ENCODE results near the gene CTLA4. TPM values are rescaled to one million over a fixed set of nuclear protein-coding genes. Genes with fewer than 3 reads are reported as not detected.

The CTLA4 gene
- total RNA-seq, 1 donor from 2014 or later = not detected

- H3K9me3 Mint-ChIP-seq = no peaks in the 10 kb centered on the region
- H3K4me1 Mint-ChIP-seq (ENCODE audit: unreplicated experiment) = peaks cover 11% of the 10 kb centered on the region
- no peak overlapping the region for H3K4me3 Mint-ChIP-seq
- no peak overlapping the region for H3K27ac Mint-ChIP-seq
- peaks cover 5% of the 10 kb centered on the region for H3K27me3 Mint-ChIP-seq
- no peak for DNase-seq (ENCODE audit: extremely low spot score, unreplicated experiment)
- no peak for TF ChIP-seq CTCF (conservative IDR thresholded peaks at IDR 0.05)
- no peaks in the 10 kb centered on the region for H3K36me3 Mint-ChIP-seq
Measured at GRCh38 chr2:203914546-203915182, 47.1 kb downstream of the CTLA4 start.

DNA sequence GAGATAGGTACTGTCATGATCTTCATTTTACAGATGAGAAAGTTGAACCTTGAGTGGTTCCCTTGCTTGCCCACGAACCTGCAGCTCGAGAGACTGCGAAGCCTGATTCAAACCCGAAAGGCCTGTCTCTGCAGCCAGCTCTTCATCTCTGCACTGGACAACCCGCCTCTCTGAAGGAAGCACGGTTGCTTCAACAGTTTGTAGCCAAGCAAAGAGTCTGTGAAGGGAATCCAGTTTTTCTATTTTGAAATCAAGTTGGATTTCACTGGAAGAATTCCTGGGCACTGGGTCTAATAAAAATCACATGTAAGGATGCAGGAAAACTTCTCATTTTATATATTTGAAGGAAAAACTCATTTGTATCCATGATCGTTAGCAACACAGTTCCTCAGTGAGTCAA lies 47.7 kb downstream of the CTLA4 start:
- H3K27me3 Mint-ChIP-seq = peaks cover 5% of the 10 kb centered on the region
- H3K9me3 Mint-ChIP-seq = no peaks in the 10 kb centered on the region

DNA sequence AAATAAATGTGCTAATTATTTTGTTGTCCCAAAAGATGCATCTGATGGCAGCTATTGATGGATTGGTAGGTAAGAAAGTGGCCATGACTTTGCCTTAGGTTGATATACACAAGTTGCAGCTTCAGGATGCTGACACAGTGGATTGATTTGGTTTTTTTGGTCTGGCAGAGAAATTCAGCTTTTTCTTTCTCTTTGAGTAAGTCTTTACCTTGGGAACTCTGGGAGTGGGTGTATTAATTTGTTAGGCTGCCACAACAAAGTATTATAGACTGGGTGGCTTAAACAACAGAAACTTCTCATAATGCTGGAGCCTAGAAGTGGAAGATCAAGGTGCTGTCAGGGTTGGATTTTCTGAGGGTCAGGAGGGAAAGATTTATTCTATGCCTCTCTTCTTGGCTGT lies 49.2 kb downstream of the CTLA4 start:
- H3K9me3 Mint-ChIP-seq = no peaks in the 10 kb centered on the region
- peaks cover 5% of the 10 kb centered on the region for H3K27me3 Mint-ChIP-seq
- H3K36me3 Mint-ChIP-seq = no peaks in the 10 kb centered on the region
- peaks cover 11% of the 10 kb centered on the region for H3K4me1 Mint-ChIP-seq (ENCODE audit: unreplicated experiment)
- H3K4me3 Mint-ChIP-seq = no peak overlapping the region
- TF ChIP-seq CTCF (conservative IDR thresholded peaks at IDR 0.05) = no peak
- no peak for DNase-seq (ENCODE audit: extremely low spot score, unreplicated experiment)
- no peak overlapping the region for H3K27ac Mint-ChIP-seq

More for the DNA sequence above, 47.7 kb downstream of the CTLA4 start:
- peaks cover 11% of the 10 kb centered on the region for H3K4me1 Mint-ChIP-seq (ENCODE audit: unreplicated experiment)
- no peak for DNase-seq (ENCODE audit: extremely low spot score, unreplicated experiment)
- no peak overlapping the region for H3K27ac Mint-ChIP-seq
- no peak overlapping the region for H3K4me3 Mint-ChIP-seq
- no peak for TF ChIP-seq CTCF (conservative IDR thresholded peaks at IDR 0.05)
- H3K36me3 Mint-ChIP-seq = no peaks in the 10 kb centered on the region

GRCh38 chr2:203918264-203918663 lies 50.7 kb downstream of the CTLA4 start:
- no peak for TF ChIP-seq CTCF (conservative IDR thresholded peaks at IDR 0.05)
- DNase-seq (ENCODE audit: extremely low spot score, unreplicated experiment) = no peak
- H3K27ac Mint-ChIP-seq = no peak overlapping the region
- H3K4me3 Mint-ChIP-seq = no peak overlapping the region
- no peaks in the 10 kb centered on the region for H3K36me3 Mint-ChIP-seq
- peaks cover 11% of the 10 kb centered on the region for H3K4me1 Mint-ChIP-seq (ENCODE audit: unreplicated experiment)
- no peaks in the 10 kb centered on the region for H3K9me3 Mint-ChIP-seq
- H3K27me3 Mint-ChIP-seq = peaks cover 3% of the 10 kb centered on the region

- no peak overlapping the region for H3K27ac Mint-ChIP-seq
- H3K36me3 Mint-ChIP-seq = no peaks in the 10 kb centered on the region
- no peak for TF ChIP-seq CTCF (conservative IDR thresholded peaks at IDR 0.05)
- no peaks in the 10 kb centered on the region for H3K9me3 Mint-ChIP-seq
- peaks cover 3% of the 10 kb centered on the region for H3K27me3 Mint-ChIP-seq
- H3K4me3 Mint-ChIP-seq = no peak overlapping the region
- H3K4me1 Mint-ChIP-seq (ENCODE audit: unreplicated experiment) = peaks cover 11% of the 10 kb centered on the region
- no peak for DNase-seq (ENCODE audit: extremely low spot score, unreplicated experiment)
Measured at GRCh38 chr2:203918839-203919238, 51.3 kb downstream of the CTLA4 start.

Other genes with a start within 250 kb of the CTLA4 start
- gene CD28, start 161.1 kb upstream of the CTLA4 start, total RNA-seq (ENCODE audit: low replicate concordance) = 0.17 TPM in 1 of 2 replicates, not detected in the other
- not detected in 2 replicates for gene ICOS, start 69.0 kb downstream of the CTLA4 start, total RNA-seq (ENCODE audit: low replicate concordance)